Trophoblast cell (in vitro differentiated cells and primary cell): ENCODE measurements around the gene SULT1A1.
"Not testable (repeated sequence)": the region's sequence is repeated elsewhere in the genome, so short reads cannot be mapped to it uniquely, and the experiment has no call there.

Source experiments
- DNase-seq, 2 donors: peaks; one replicate each; pipeline ENCODE4 v3.0.0-alpha.2; 2016
- H2AFZ ChIP-seq: 2 replicates; pipeline ENCODE4 v1.6.1; 2013; ENCODE audit warnings: low read length, moderate library complexity, mild to moderate bottlenecking; ENCODE audit not compliant: insufficient read depth, poor library complexity
- H2AK5ac ChIP-seq: 2 replicates; pipeline ENCODE4 v1.6.1; 2013; ENCODE audit warnings: mild to moderate bottlenecking, low read length
- H2BK120ac ChIP-seq: 2 replicates; pipeline ENCODE4 v1.6.1; 2013; ENCODE audit warnings: low read length, mild to moderate bottlenecking, moderate library complexity; ENCODE audit not compliant: insufficient read depth, poor library complexity
- H2BK12ac ChIP-seq: 2 replicates; pipeline ENCODE4 v1.6.1; 2013; ENCODE audit warnings: mild to moderate bottlenecking, low read length, moderate library complexity
- H2BK5ac ChIP-seq: 2 replicates; pipeline ENCODE4 v1.6.1; 2013; ENCODE audit warnings: low read length, low read depth, moderate library complexity, mild to moderate bottlenecking; ENCODE audit not compliant: poor library complexity
- H3K14ac ChIP-seq: 2 replicates; pipeline ENCODE4 v1.6.1; 2013; ENCODE audit warnings: mild to moderate bottlenecking, low read length
- H3K18ac ChIP-seq: 2 replicates; pipeline ENCODE4 v1.6.1; 2013; ENCODE audit warnings: mild to moderate bottlenecking, low read length
- H3K23ac ChIP-seq: 2 replicates; pipeline ENCODE4 v1.6.1; 2013; ENCODE audit warnings: low read length
- H3K27ac ChIP-seq: 2 replicates; pipeline ENCODE4 v1.5.1; 2013; ENCODE audit warnings: low read depth, mild to moderate bottlenecking, inconsistent platforms, low read length, moderate library complexity
- H3K27me3 ChIP-seq: 2 replicates; pipeline ENCODE4 v1.6.1; 2013; ENCODE audit warnings: inconsistent platforms, mild to moderate bottlenecking, low read length, moderate library complexity; ENCODE audit not compliant: insufficient read depth
- H3K36me3 ChIP-seq, 2 experiments: 1 replicate in 1 of 2; 2 replicates in 1 of 2; pipeline ENCODE4 v1.6.1; 2013; ENCODE audit warnings: low read length in 2 of 2, mild to moderate bottlenecking in 2 of 2, moderate library complexity in 1 of 2; ENCODE audit not compliant: insufficient read depth in 2 of 2, control insufficient read depth in 1 of 2
- H3K4ac ChIP-seq: 2 replicates; pipeline ENCODE4 v1.6.1; 2013; ENCODE audit warnings: low read depth, mild to moderate bottlenecking, low read length, moderate library complexity
- H3K4me1 ChIP-seq, 2 experiments: 1 replicate in 1 of 2; 2 replicates in 1 of 2; pipeline ENCODE4 v1.6.1; 2013; ENCODE audit warnings: low read length in 2 of 2, mild to moderate bottlenecking in 2 of 2, moderate library complexity in 1 of 2; ENCODE audit not compliant: insufficient read depth in 2 of 2, control insufficient read depth in 1 of 2
- H3K4me2 ChIP-seq: 2 replicates; pipeline ENCODE4 v1.6.1; 2013; ENCODE audit warnings: inconsistent platforms, mild to moderate bottlenecking, low read length, moderate library complexity
- H3K4me3 ChIP-seq: 2 replicates; pipeline ENCODE4 v1.5.1; 2013; ENCODE audit warnings: mild to moderate bottlenecking, low read depth, low read length, inconsistent platforms
- H3K79me1 ChIP-seq: one replicate; pipeline ENCODE4 v1.6.1; 2013; ENCODE audit warnings: low read length
- H3K79me2 ChIP-seq: 2 replicates; pipeline ENCODE4 v1.6.1; 2013; ENCODE audit warnings: low read length, mild to moderate bottlenecking; ENCODE audit not compliant: control insufficient read depth, insufficient read depth, poor library complexity
- H3K9ac ChIP-seq: 2 replicates; pipeline ENCODE4 v1.6.1; 2013; ENCODE audit warnings: mild to moderate bottlenecking, low read length
- H3K9me3 ChIP-seq: 2 replicates; pipeline ENCODE4 v1.6.1; 2013; ENCODE audit warnings: low read depth, mild to moderate bottlenecking, control low read depth, inconsistent platforms, low read length; ENCODE audit not compliant: insufficient read depth
- H4K12ac ChIP-seq: 2 replicates; pipeline ENCODE4 v1.6.1; 2013; ENCODE audit warnings: low read depth, mild to moderate bottlenecking, low read length, moderate library complexity
- H4K8ac ChIP-seq: 2 replicates; pipeline ENCODE4 v1.6.1; 2013; ENCODE audit warnings: low read depth, mild to moderate bottlenecking, low read length, moderate library complexity
- H4K91ac ChIP-seq: one replicate; pipeline ENCODE4 v1.6.1; 2013; ENCODE audit warnings: low read depth, mild to moderate bottlenecking, low read length, moderate library complexity
- WGBS: extraction: QIAGEN DNeasy Blood & Tissue Kit; methylation state at CpG from one replicate; pipeline ENCODE4 v1.1.7; 2013; ENCODE audit warnings: missing lambda C conversion rate; ENCODE audit not compliant: insufficient read length, insufficient coverage; ENCODE audit errors: extremely low coverage; 5-methylcytosine and 5-hydroxymethylcytosine counted together

The SULT1A1 gene

DNA sequence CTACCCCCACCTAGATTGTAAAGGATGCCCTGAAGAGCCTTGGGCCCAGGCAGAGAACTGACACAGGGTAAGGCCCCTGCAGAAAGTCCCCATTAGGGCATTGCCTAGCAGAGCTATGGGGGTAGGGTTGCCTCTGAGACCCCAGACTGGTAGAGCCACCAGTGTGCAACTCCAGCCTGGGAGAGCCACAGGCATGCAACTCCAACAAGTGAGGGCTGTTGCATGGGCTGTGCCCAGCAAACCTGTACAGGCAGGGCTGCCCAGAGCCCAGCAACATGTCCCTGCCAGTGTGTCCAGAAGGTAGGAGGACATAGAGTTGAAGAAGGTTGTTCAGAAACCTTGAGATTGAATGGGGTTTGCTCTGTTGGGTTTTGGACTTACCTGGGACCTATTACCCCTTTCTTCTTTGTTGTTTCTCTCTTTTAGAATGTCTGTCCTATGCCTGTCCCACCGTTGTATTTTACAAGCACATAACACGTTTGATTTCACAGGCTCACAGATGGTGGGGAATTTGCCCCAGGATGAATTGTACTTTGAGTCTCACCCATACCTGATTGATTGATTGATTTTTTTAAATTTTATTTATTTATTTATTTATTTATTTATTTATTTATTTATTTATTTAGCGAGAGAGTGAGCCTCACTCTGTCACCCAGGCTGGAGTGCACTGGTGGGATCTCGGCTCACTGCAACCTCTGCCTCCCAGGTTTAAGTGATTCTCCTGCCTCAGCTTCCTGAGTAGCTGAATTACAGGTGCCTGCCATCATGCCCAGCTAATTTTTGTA lies 39.7 kb downstream of the SULT1A1 start:
- WGBS: no CpG with 5 or more reads among the region's 4 CpGs
- DNase-seq: no peak
- Histone ChIP-seq H3K79me2 (no peaks in the 10 kb centered on the region), H4K8ac (no peak overlapping the region), H3K79me1 (no peaks in the 10 kb centered on the region), H3K4me2 (no peak overlapping the region), H2BK120ac (no peak overlapping the region), H3K14ac (no peak overlapping the region), H2AK5ac (no peak overlapping the region), H3K23ac (no peak overlapping the region), H2AFZ (no peak overlapping the region), H3K9ac (peak overlapping the region; percentile 42), H4K91ac (no peak overlapping the region), H3K27ac (no peak overlapping the region), H3K18ac (no peak overlapping the region), H2BK5ac (no peak overlapping the region), H4K12ac (no peak overlapping the region), H2BK12ac (no peak overlapping the region), H3K27me3 (no peaks in the 10 kb centered on the region), H3K4me1 (peaks cover 0 to 8% of the 10 kb centered on the region in 2 experiments), H3K4me3 (peak overlapping the region; percentile 60), H3K9me3 (peaks cover 3% of the 10 kb centered on the region), H3K36me3 (no peaks in the 10 kb centered on the region), H3K4ac (no peak overlapping the region)

DNA sequence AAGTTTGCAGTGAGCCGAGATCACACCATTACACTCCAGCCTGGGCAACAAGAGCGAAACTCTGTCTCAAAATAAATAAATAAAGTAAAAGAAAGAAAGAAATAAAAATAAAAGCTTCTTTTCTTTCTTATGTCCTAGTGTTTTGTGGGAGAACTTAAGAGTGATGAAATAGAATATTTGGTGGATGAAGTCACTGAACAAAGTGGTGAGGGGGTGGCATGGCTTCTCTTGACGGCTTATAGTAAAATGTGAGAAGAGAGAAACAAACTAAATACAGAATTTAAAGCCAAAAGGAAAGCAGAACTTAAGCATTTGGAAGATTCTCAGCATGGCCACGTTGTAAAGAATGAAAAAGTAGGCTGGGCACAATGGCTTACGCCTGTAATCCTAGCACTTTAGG lies 40.8 kb downstream of the SULT1A1 start:
- H2BK12ac ChIP-seq: no peak overlapping the region
- H2AFZ ChIP-seq: no peak overlapping the region
- H4K12ac ChIP-seq: no peak overlapping the region
- H2BK120ac ChIP-seq: no peak overlapping the region
- no CpG with 5 or more reads among the region's 5 CpGs for WGBS
- H3K14ac ChIP-seq: no peak overlapping the region
- no peak overlapping the region for H2AK5ac ChIP-seq
- no peak overlapping the region for H4K91ac ChIP-seq
- no peaks in the 10 kb centered on the region for H3K79me1 ChIP-seq
- no peaks in the 10 kb centered on the region for H3K36me3 ChIP-seq
- H3K27ac ChIP-seq: no peak overlapping the region
- H4K8ac ChIP-seq: no peak overlapping the region
- H3K4me3 ChIP-seq: no peak overlapping the region
- no peak overlapping the region for H3K23ac ChIP-seq
- no peak for DNase-seq
- H3K79me2 ChIP-seq: no peaks in the 10 kb centered on the region
- no peak overlapping the region for H3K9ac ChIP-seq
- no peaks in the 10 kb centered on the region for H3K27me3 ChIP-seq
- no peak overlapping the region for H3K18ac ChIP-seq
- H2BK5ac ChIP-seq: no peak overlapping the region
- H3K4me2 ChIP-seq: no peak overlapping the region
- peaks cover 0 to 8% of the 10 kb centered on the region in 2 experiments for H3K4me1 ChIP-seq
- peaks cover 3% of the 10 kb centered on the region for H3K9me3 ChIP-seq
- no peak overlapping the region for H3K4ac ChIP-seq

DNA sequence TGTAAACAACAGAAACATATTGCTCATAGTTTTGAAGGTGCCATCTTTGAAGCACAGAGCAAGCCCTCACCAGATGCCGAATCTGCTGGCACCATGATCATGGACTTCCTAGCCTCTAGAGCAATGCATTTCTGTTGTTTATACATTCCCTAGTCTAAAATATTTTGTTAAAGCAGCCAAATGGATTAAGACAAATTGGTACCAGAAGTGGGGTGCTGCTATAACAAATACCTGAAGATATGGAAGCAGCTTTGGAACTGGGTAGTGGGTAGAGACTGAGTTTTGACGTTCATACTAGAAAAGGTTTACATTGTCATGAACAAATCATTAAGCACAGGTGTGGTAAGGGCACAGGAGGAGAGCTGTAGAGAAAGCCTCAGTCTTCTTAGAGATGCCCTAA lies 42.6 kb downstream of the SULT1A1 start:
- DNase-seq: peak in 1 of 2 donors; percentile 29
- Histone ChIP-seq H3K4me1 (no peaks in the 10 kb centered on the region), H3K36me3 (no peaks in the 10 kb centered on the region), H2AFZ (no peak overlapping the region), H3K27me3 (no peaks in the 10 kb centered on the region), H4K12ac (no peak overlapping the region), H3K18ac (no peak overlapping the region), H2AK5ac (no peak overlapping the region), H3K79me1 (no peaks in the 10 kb centered on the region), H3K27ac (no peak overlapping the region), H3K23ac (no peak overlapping the region), H4K8ac (no peak overlapping the region), H3K9me3 (peaks cover 3% of the 10 kb centered on the region), H2BK5ac (no peak overlapping the region), H3K14ac (no peak overlapping the region), H3K4me2 (no peak overlapping the region), H3K9ac (no peak overlapping the region), H3K4me3 (no peak overlapping the region), H2BK120ac (no peak overlapping the region), H3K4ac (no peak overlapping the region), H4K91ac (no peak overlapping the region), H2BK12ac (no peak overlapping the region), H3K79me2 (no peaks in the 10 kb centered on the region)
- WGBS: no CpG with 5 or more reads among the region's 2 CpGs

DNA sequence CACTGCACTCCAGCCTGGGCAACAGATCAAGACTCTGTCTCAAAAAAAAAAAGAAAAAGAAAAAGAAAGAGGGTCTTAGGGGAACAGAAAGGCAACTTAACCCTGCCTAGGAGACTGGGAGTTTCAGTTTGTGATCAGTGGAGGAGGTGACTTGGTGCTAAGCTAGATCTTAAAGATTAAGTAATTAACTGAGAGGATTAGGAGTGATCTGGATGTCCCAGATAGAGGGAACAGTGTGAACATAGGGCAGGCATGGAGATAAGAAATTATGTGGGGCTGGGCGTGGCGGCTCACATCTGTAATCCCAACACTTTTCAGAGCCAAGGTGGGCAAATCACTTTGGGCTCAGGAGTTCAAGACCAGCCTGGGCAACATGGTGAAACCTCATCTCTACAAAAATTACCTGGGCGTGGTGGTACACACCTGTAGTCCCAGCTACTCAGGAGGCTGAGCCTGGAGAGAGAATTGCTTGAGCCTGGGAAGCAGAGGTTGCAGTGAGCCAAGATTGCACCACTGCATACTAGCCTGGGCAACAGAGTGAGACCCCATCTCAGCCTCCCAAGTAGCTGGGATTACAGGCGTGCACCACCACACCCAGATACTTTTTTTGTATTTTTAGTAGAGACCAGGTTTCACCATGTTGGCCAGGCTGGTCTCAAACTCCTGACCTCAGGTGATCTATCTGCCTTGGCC lies 43.5 kb downstream of the SULT1A1 start:
- not testable (repeated sequence) for H2BK120ac ChIP-seq

More for the DNA sequence above, 43.5 kb downstream of the SULT1A1 start:
- H3K9me3 ChIP-seq, H4K12ac ChIP-seq, H3K36me3 ChIP-seq, H3K14ac ChIP-seq, H3K4me2 ChIP-seq, H2AK5ac ChIP-seq, H2AFZ ChIP-seq, H3K4me1 ChIP-seq, H4K8ac ChIP-seq, H3K79me2 ChIP-seq, H4K91ac ChIP-seq, H2BK5ac ChIP-seq, H3K23ac ChIP-seq, DNase-seq, H3K27me3 ChIP-seq, H3K79me1 ChIP-seq, H3K4me3 ChIP-seq, H3K18ac ChIP-seq, H3K4ac ChIP-seq, H3K9ac ChIP-seq, H2BK12ac ChIP-seq, H3K27ac ChIP-seq: not testable (repeated sequence)
- WGBS: no CpG with 5 or more reads among the region's 4 CpGs
